GM12865 (cell line): ENCODE measurements around the gene EPB42.
"Not testable (repeated sequence)": the region's sequence is repeated elsewhere in the genome, so short reads cannot be mapped to it uniquely, and the experiment has no call there.

Experiments used
- DNase-seq: peaks from one replicate; pipeline ENCODE4 v3.0.0; 2010; ENCODE audit warnings: low read depth
- H3K4me3 ChIP-seq: 2 replicates; pipeline ENCODE4 v1.5.1; 2011; ENCODE audit warnings: mild to moderate bottlenecking, low read depth, low read length, control low read depth
- TF ChIP-seq, protein P1 (sequence below): IDR thresholded peaks from 2 replicates; pipeline ENCODE4 v1.5.1; 2011; ENCODE audit warnings: low read length, control low read depth, low read depth, inconsistent platforms; ENCODE audit not compliant: insufficient read depth; ENCODE audit errors: missing control alignments

The EPB42 gene

DNA sequence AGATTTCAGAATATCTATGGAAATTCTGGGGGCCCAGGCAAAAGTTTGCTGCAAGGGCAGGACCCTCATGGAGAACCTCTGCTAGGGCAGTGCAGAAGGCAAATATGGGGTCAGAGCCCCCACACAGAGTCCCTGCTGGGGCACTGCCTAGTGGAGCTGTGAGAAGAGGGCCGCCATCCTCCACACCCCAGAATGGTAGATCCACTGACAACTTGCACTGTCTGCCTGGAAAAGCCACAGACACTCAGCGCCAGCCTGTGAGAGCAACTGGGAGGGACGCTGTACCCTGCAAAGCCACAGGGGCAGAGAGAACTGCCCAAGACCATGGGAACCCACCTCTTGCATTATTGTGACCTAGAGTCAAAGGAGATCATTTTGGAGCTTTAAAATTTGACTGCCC lies 21.8 kb downstream of the EPB42 start:
- TF ChIP-seq, protein P1, sequence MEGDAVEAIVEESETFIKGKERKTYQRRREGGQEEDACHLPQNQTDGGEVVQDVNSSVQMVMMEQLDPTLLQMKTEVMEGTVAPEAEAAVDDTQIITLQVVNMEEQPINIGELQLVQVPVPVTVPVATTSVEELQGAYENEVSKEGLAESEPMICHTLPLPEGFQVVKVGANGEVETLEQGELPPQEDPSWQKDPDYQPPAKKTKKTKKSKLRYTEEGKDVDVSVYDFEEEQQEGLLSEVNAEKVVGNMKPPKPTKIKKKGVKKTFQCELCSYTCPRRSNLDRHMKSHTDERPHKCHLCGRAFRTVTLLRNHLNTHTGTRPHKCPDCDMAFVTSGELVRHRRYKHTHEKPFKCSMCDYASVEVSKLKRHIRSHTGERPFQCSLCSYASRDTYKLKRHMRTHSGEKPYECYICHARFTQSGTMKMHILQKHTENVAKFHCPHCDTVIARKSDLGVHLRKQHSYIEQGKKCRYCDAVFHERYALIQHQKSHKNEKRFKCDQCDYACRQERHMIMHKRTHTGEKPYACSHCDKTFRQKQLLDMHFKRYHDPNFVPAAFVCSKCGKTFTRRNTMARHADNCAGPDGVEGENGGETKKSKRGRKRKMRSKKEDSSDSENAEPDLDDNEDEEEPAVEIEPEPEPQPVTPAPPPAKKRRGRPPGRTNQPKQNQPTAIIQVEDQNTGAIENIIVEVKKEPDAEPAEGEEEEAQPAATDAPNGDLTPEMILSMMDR, result no peak
- no peak overlapping the region for H3K4me3 ChIP-seq

DNA sequence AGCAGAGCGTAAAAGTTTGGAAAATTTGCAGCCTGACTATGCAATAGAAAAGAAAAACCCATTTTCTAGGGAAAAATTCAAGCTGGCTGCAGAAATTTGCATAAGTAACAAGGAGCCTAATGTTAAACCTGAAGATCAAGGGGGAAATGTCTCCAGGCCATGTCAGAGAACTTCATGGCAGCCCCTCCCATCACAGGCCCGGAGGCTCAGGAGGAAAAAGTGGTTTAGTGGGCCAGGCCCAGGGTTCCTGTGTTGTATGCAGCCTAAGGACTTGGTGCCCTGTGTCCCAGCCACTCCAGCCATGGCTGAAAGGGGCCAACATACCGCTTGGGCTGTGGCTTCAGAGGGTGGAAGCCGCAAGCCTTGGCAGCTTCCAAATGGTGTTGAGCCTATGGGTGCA lies 22.3 kb downstream of the EPB42 start:
- H3K4me3 ChIP-seq, DNase-seq: not testable (repeated sequence)

More for the DNA sequence above, 21.8 kb downstream of the EPB42 start:
- DNase-seq, result no peak

DNA sequence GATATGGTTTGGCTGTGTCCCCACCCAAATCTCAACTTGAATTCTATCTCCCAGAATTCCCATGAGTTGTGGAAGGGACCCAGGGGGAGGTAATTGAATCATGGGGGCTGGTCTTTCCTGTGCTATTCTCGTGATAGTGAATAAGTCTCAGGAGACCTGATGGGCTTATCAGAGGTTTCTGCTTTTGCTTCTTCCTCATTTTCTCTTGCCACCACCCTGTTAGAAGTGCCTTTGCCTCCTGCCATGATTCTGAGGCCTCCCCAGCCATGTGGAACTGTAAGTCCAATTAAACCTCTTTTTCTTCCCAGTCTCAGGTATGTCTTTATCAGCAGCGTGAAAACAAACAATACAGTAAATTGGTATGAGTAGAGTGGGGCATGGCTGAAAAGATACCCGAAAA lies 23.0 kb downstream of the EPB42 start:
- not testable (repeated sequence) for DNase-seq, H3K4me3 ChIP-seq

DNA sequence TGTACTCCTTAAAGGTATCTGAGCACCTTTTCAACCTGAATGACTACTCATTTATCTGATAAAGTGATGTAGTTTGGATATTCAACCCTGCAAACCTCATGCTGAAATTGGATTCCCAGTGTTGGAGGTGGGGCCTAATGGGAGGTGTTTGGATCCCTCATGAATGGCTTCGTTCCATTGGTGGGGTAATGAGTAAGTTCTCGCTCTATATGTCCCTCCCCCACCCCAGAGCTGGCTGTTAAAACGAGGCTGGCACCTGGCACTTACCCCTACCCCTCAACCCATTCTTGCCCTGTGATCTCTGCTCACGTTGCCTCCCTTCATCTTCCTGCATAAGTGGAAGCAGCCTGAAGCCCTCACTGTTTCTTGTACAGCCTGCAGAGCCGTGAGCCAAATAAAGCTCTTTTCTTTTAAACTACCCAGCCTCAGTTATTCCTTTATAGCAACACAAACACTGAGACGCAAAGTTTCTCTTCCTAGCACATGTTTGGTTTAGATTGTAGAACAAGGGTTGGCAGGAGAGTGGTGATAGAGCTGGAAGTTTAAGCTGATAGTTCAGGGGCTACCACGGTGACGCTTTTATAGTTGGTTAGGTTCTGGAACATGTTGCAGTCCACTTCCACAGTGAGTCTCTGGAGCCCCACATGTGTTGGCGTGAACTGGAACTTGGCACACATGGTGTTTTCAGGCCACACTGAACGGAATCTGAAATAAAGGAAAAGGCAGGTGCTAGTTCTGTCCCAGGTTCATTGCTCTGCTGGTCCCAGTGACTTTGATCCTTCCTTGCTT lies 23.9 kb downstream of the EPB42 start:
- no peak overlapping the region for H3K4me3 ChIP-seq
- TF ChIP-seq, protein P1, result no peak
- no peak for DNase-seq

DNA sequence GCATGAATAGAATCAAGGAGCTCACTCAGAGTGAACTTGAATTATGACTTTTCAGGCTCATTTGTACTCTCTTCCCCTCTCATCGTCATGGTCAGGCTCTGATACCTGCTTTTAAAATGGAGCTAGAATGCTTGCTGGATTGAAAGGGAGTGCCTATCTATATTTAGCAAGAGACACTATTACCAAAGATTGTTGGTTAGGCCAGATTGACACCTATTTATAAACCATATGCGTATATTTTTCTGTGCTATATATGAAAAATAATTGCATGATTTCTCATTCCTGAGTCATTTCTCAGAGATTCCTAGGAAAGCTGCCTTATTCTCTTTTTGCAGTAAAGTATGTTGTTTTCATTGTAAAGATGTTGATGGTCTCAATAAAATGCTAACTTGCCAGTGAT lies 26.0 kb downstream of the EPB42 start:
- H3K4me3 ChIP-seq, result no peak overlapping the region
- TF ChIP-seq, protein P1, result no peak
- DNase-seq, result no peak

DNA sequence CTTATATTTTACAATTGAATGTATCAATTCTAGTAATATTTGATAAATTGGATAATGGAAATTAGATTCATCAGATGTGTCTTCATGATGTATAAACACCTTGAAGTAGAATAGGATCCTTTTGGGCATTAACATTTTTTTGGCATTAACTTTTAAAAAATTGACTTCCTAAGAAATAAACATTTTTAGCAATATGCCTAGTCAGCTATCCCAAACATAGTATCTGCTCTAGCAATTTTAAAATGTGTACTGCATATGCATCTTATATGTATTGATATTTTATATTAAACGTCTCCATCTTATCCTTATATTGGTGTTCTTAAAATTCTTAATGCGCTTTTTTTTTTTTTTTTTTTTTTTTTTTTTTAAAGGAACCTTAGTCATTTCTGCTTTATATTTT lies 27.1 kb downstream of the EPB42 start:
- TF ChIP-seq, protein P1, result no peak
- H3K4me3 ChIP-seq, result no peak overlapping the region
- DNase-seq, result no peak

DNA sequence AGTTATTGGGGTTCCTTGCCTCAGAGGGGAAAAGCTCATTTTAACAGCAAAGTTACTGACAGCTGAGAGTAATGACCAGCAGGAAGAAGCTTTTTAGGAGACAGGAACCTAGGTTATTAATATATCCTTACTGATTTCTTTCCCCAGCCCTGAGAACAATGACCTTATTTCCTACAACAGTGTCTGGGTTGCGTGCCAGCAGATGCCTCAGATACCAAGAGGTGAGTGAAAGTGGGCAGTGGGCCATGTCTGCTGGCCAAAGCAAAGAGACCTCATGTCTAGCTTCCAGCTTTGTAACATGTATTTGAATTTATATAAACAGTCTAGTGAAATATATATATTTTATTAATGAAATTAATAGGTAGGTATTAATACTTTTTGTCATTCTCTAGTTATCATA lies 30.6 kb downstream of the EPB42 start:
- DNase-seq, result no peak
- TF ChIP-seq, protein P1, result no peak

DNA sequence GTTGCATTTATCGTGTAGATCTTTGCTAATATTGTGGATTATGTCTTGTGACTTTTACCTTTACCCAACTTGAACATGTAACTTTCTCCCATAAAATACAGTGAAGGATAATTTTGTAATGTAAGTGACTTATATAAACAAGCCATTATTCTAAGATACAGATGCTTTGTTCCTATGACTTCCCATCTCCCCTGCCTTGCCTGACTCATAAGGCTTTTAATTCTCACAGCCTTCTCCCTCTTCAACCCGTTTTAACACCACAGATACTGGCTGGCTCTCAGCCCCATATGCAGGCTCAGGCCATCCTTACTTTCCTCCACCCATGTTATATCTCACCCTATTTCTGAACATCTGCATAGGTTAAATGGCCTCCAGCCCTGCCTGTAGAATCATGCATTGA lies 31.5 kb downstream of the EPB42 start:
- no peak overlapping the region for H3K4me3 ChIP-seq
- no peak for DNase-seq
- TF ChIP-seq, protein P1, result no peak

More for the DNA sequence above, 30.6 kb downstream of the EPB42 start:
- no peak overlapping the region for H3K4me3 ChIP-seq
